ENCODE measurements around the gene BNIPL.

GRCh38 chr1:151037032-151037431 is 646 bp downstream of the BNIPL start:
- TF ChIP-seq POLR2AphosphoS5 (IDR thresholded peaks at IDR 0.05) (no peak), POLR2A (IDR thresholded peaks at IDR 0.05) (no peak), EP300 (IDR thresholded peaks at IDR 0.05; ENCODE audit: low read depth) (no peak)
- TF ChIP-seq, protein P1, sequence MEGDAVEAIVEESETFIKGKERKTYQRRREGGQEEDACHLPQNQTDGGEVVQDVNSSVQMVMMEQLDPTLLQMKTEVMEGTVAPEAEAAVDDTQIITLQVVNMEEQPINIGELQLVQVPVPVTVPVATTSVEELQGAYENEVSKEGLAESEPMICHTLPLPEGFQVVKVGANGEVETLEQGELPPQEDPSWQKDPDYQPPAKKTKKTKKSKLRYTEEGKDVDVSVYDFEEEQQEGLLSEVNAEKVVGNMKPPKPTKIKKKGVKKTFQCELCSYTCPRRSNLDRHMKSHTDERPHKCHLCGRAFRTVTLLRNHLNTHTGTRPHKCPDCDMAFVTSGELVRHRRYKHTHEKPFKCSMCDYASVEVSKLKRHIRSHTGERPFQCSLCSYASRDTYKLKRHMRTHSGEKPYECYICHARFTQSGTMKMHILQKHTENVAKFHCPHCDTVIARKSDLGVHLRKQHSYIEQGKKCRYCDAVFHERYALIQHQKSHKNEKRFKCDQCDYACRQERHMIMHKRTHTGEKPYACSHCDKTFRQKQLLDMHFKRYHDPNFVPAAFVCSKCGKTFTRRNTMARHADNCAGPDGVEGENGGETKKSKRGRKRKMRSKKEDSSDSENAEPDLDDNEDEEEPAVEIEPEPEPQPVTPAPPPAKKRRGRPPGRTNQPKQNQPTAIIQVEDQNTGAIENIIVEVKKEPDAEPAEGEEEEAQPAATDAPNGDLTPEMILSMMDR (IDR thresholded peaks at IDR 0.05) = no peak

Measured in transverse colon (tissue), 4 donors.